ENCODE data around the gene NBR1. TPM values are rescaled to one million over a fixed set of nuclear protein-coding genes. Genes with fewer than 3 reads are reported as not detected.
"Not testable (repeated sequence)": the region's sequence is repeated elsewhere in the genome, so short reads cannot be mapped to it uniquely, and the experiment has no call there.

Gene NBR1
- total RNA-seq, 2 donors from 2014 or later = 47.2 to 83.1 TPM

- Mint-ChIP-seq H3K4me3 (peak overlapping the region; percentile 79), H3K4me1 (peaks cover 26% of the 10 kb centered on the region), H3K27ac (peak overlapping the region; percentile 96), H3K9me3 (no peaks in the 10 kb centered on the region), H3K27me3 (no peaks in the 10 kb centered on the region), H3K36me3 (ENCODE audit: low read depth) (peaks cover 64% of the 10 kb centered on the region)
- ATAC-seq (replicated peaks) = peak; percentile 7
These were observed 4.5 kb downstream of the NBR1 start for GRCh38 chr17:43175213-43176118.

GRCh38 chr17:43176119-43176570, 5.1 kb downstream of the NBR1 start:
- Mint-ChIP-seq H3K27ac (peak overlapping the region; percentile 96), H3K9me3 (no peaks in the 10 kb centered on the region), H3K4me3 (peak overlapping the region; percentile 79), H3K36me3 (ENCODE audit: low read depth) (peaks cover 69% of the 10 kb centered on the region), H3K27me3 (no peaks in the 10 kb centered on the region), H3K4me1 (peaks cover 26% of the 10 kb centered on the region)
- peak; percentile 39 for ATAC-seq (replicated peaks)

GRCh38 chr17:43183921-43184320, 12.9 kb downstream of the NBR1 start:
- H3K4me1 Mint-ChIP-seq = no peaks in the 10 kb centered on the region
- H3K9me3 Mint-ChIP-seq = no peaks in the 10 kb centered on the region
- peaks cover 89% of the 10 kb centered on the region for H3K36me3 Mint-ChIP-seq (ENCODE audit: low read depth)
- no peak for ATAC-seq (replicated peaks)
- no peak overlapping the region for H3K4me3 Mint-ChIP-seq
- no peak overlapping the region for H3K27ac Mint-ChIP-seq
- no peaks in the 10 kb centered on the region for H3K27me3 Mint-ChIP-seq

GRCh38 chr17:43186656-43187055, 15.6 kb downstream of the NBR1 start:
- not testable (repeated sequence) for H3K27me3 Mint-ChIP-seq; H3K4me1 Mint-ChIP-seq; ATAC-seq (replicated peaks); H3K9me3 Mint-ChIP-seq; H3K4me3 Mint-ChIP-seq; H3K27ac Mint-ChIP-seq
- peaks cover 92% of the 10 kb centered on the region for H3K36me3 Mint-ChIP-seq (ENCODE audit: low read depth)

- Mint-ChIP-seq H3K36me3 (ENCODE audit: low read depth) (peaks cover 99% of the 10 kb centered on the region), H3K4me3 (no peak overlapping the region), H3K27ac (no peak overlapping the region), H3K9me3 (no peaks in the 10 kb centered on the region), H3K27me3 (no peaks in the 10 kb centered on the region), H3K4me1 (no peaks in the 10 kb centered on the region)
- no peak for ATAC-seq (replicated peaks)
These were observed 22.2 kb downstream of the NBR1 start for GRCh38 chr17:43193251-43193650.

- no peak overlapping the region for H3K4me3 Mint-ChIP-seq
- peak; percentile 86 for ATAC-seq (replicated peaks)
- peaks cover 97% of the 10 kb centered on the region for H3K36me3 Mint-ChIP-seq (ENCODE audit: low read depth)
- no peaks in the 10 kb centered on the region for H3K27me3 Mint-ChIP-seq
- H3K9me3 Mint-ChIP-seq = no peaks in the 10 kb centered on the region
- H3K27ac Mint-ChIP-seq = peak overlapping the region; percentile 83
- H3K4me1 Mint-ChIP-seq = no peaks in the 10 kb centered on the region
These were observed 28.6 kb downstream of the NBR1 start for GRCh38 chr17:43199633-43200032.

- ATAC-seq (replicated peaks) = peak; percentile 26
- Mint-ChIP-seq H3K4me1 (peaks cover under 1% of the 10 kb centered on the region), H3K27me3 (no peaks in the 10 kb centered on the region), H3K4me3 (no peak overlapping the region), H3K9me3 (no peaks in the 10 kb centered on the region), H3K36me3 (ENCODE audit: low read depth) (peaks cover 97% of the 10 kb centered on the region), H3K27ac (peak overlapping the region; percentile 83)
These were observed 29.1 kb downstream of the NBR1 start for GRCh38 chr17:43200127-43200526.

GRCh38 chr17:43203013-43203412, 32.0 kb downstream of the NBR1 start:
- H3K36me3 Mint-ChIP-seq (ENCODE audit: low read depth) = peaks cover 97% of the 10 kb centered on the region
- not testable (repeated sequence) for ATAC-seq (replicated peaks); H3K4me3 Mint-ChIP-seq; H3K4me1 Mint-ChIP-seq; H3K27me3 Mint-ChIP-seq; H3K27ac Mint-ChIP-seq; H3K9me3 Mint-ChIP-seq

- H3K36me3 Mint-ChIP-seq (ENCODE audit: low read depth) = peaks cover 94% of the 10 kb centered on the region
- H3K4me3 Mint-ChIP-seq = peak overlapping the region; percentile 97
- no peaks in the 10 kb centered on the region for H3K27me3 Mint-ChIP-seq
- no peaks in the 10 kb centered on the region for H3K9me3 Mint-ChIP-seq
- H3K4me1 Mint-ChIP-seq = peaks cover 15% of the 10 kb centered on the region
- ATAC-seq (replicated peaks) = no peak
- H3K27ac Mint-ChIP-seq = peak overlapping the region; percentile 96
These were observed 39.6 kb downstream of the NBR1 start for GRCh38 chr17:43210576-43210975.

GRCh38 chr17:43211123-43211479, 40.1 kb downstream of the NBR1 start:
- Mint-ChIP-seq H3K4me3 (peak overlapping the region; percentile 97), H3K27me3 (no peaks in the 10 kb centered on the region), H3K9me3 (no peaks in the 10 kb centered on the region), H3K4me1 (peaks cover 18% of the 10 kb centered on the region), H3K36me3 (ENCODE audit: low read depth) (peaks cover 94% of the 10 kb centered on the region), H3K27ac (peak overlapping the region; percentile 96)
- no peak for ATAC-seq (replicated peaks)

GRCh38 chr17:43211480-43212402, 40.7 kb downstream of the NBR1 start, which contains the start of gene TMEM106A:
TSS of gene TMEM106A (plus strand) at chr17:43211875. CDS start at chr17:43213042, 1,167 bp downstream.
- Mint-ChIP-seq H3K4me3 (peak within 1 kb of the TSS; percentile 97), H3K9me3 (no peaks in the 10 kb centered on the region), H3K27ac (peak within 1 kb of the TSS; percentile 96), H3K27me3 (no peaks in the 10 kb centered on the region), H3K4me1 (peaks cover 18% of the 10 kb centered on the region), H3K36me3 (ENCODE audit: low read depth) (peaks cover 94% of the 10 kb centered on the region)
- peak; percentile 95 for ATAC-seq (replicated peaks)

GRCh38 chr17:43212641-43213490, 41.9 kb downstream of the NBR1 start:
- H3K4me1 Mint-ChIP-seq = peaks cover 21% of the 10 kb centered on the region
- H3K4me3 Mint-ChIP-seq = peak overlapping the region; percentile 97
- H3K36me3 Mint-ChIP-seq (ENCODE audit: low read depth) = peaks cover 91% of the 10 kb centered on the region
- H3K27ac Mint-ChIP-seq = peak overlapping the region; percentile 96
- no peaks in the 10 kb centered on the region for H3K27me3 Mint-ChIP-seq
- no peak for ATAC-seq (replicated peaks)
- H3K9me3 Mint-ChIP-seq = no peaks in the 10 kb centered on the region

GRCh38 chr17:43213545-43213944, 42.5 kb downstream of the NBR1 start:
- Mint-ChIP-seq H3K4me3 (peak overlapping the region; percentile 97), H3K36me3 (ENCODE audit: low read depth) (peaks cover 88% of the 10 kb centered on the region), H3K27me3 (no peaks in the 10 kb centered on the region), H3K9me3 (no peaks in the 10 kb centered on the region), H3K4me1 (peaks cover 24% of the 10 kb centered on the region), H3K27ac (peak overlapping the region; percentile 96)
- ATAC-seq (replicated peaks) = no peak

GRCh38 chr17:43215341-43215740, 44.3 kb downstream of the NBR1 start:
- ATAC-seq (replicated peaks) = no peak
- no peaks in the 10 kb centered on the region for H3K27me3 Mint-ChIP-seq
- no peaks in the 10 kb centered on the region for H3K9me3 Mint-ChIP-seq
- H3K4me3 Mint-ChIP-seq = no peak overlapping the region
- H3K4me1 Mint-ChIP-seq = peaks cover 24% of the 10 kb centered on the region
- H3K27ac Mint-ChIP-seq = no peak overlapping the region
- H3K36me3 Mint-ChIP-seq (ENCODE audit: low read depth) = peaks cover 79% of the 10 kb centered on the region

All from activated T-helper 17 cell treated with anti-CD3 and anti-CD28 coated beads, Interleukin-2, amount 50 U/mL, for 72 hours (primary cell).